Astrocyte (in vitro differentiated cells and primary cell): ENCODE results near the gene VAX1. TPM values are rescaled to one million over a fixed set of nuclear protein-coding genes. Genes with fewer than 3 reads are reported as not detected.

Experiments used
- DNase-seq: peaks from one replicate; pipeline ENCODE4 v3.0.0-alpha.2; 2010; ENCODE audit warnings: low read depth
- FAIRE-seq: peaks from 2 replicates; lab custom pipeline; 2011; peaks lifted over from hg19 to GRCh38; lab: Jason Lieb, UNC
- H2AFZ ChIP-seq: 2 replicates; pipeline ENCODE4 v1.6.0; 2012; ENCODE audit warnings: low read depth, low read length, inconsistent platforms
- H3K27ac ChIP-seq: 2 replicates; pipeline ENCODE4 v1.5.1; 2011; ENCODE audit warnings: low read depth, low read length, inconsistent platforms
- H3K27me3 ChIP-seq: 2 replicates; pipeline ENCODE4 v1.6.0; 2011; ENCODE audit warnings: low read length, inconsistent platforms; ENCODE audit not compliant: insufficient read depth
- H3K36me3 ChIP-seq: 2 replicates; pipeline ENCODE4 v1.5.1; 2011; ENCODE audit warnings: low read length, inconsistent platforms; ENCODE audit not compliant: insufficient read depth
- H3K4me1 ChIP-seq: 2 replicates; pipeline ENCODE4 v1.5.1; 2011; ENCODE audit warnings: low read length, inconsistent platforms; ENCODE audit not compliant: insufficient read depth
- H3K4me2 ChIP-seq: 2 replicates; pipeline ENCODE4 v1.6.0; 2012; ENCODE audit warnings: low read length, inconsistent platforms
- H3K4me3 ChIP-seq: 2 replicates; pipeline ENCODE4 v1.5.1; 2011; ENCODE audit warnings: low read depth, mild to moderate bottlenecking, low read length, inconsistent platforms; ENCODE audit not compliant: insufficient read depth
- H3K79me2 ChIP-seq: 2 replicates; pipeline ENCODE4 v1.6.0; 2012; ENCODE audit warnings: mild to moderate bottlenecking, low read length, inconsistent platforms; ENCODE audit not compliant: insufficient read depth
- H3K9ac ChIP-seq: 2 replicates; pipeline ENCODE4 v1.6.0; 2012; ENCODE audit warnings: mild to moderate bottlenecking, low read length, inconsistent platforms
- H3K9me3 ChIP-seq: 2 replicates; pipeline ENCODE4 v1.5.1; 2012; ENCODE audit warnings: low read depth, mild to moderate bottlenecking, low read length, inconsistent platforms; ENCODE audit not compliant: insufficient read depth
- H4K20me1 ChIP-seq: 2 replicates; pipeline ENCODE4 v1.6.0; 2012; ENCODE audit warnings: low read length, inconsistent platforms; ENCODE audit not compliant: insufficient read depth
- H3K27ac Mint-ChIP-seq: one replicate; pipeline ENCODE4 v1.8.0; 2021; ENCODE audit warnings: mild to moderate bottlenecking, mixed read lengths; ENCODE audit not compliant: unreplicated experiment
- H3K27me3 Mint-ChIP-seq: one replicate; pipeline ENCODE4 v1.8.0; 2021; ENCODE audit warnings: low read depth, mixed read lengths; ENCODE audit not compliant: unreplicated experiment
- H3K36me3 Mint-ChIP-seq: one replicate; pipeline ENCODE4 v1.8.0; 2021; ENCODE audit warnings: low read depth, mixed read lengths; ENCODE audit not compliant: unreplicated experiment
- H3K4me1 Mint-ChIP-seq: one replicate; pipeline ENCODE4 v1.8.0; 2021; ENCODE audit warnings: low read depth, mixed read lengths; ENCODE audit not compliant: unreplicated experiment
- H3K4me3 Mint-ChIP-seq: one replicate; pipeline ENCODE4 v1.8.0; 2021; ENCODE audit warnings: mild to moderate bottlenecking, moderate library complexity, mixed read lengths; ENCODE audit not compliant: unreplicated experiment
- H3K9me3 Mint-ChIP-seq: one replicate; pipeline ENCODE4 v1.8.0; 2021; ENCODE audit warnings: mild to moderate bottlenecking, mixed read lengths; ENCODE audit not compliant: unreplicated experiment
- CTCF ChIP-seq: IDR thresholded peaks from 2 replicates; pipeline ENCODE4 v1.5.1; 2011; ENCODE audit warnings: low read depth, mild to moderate bottlenecking, inconsistent platforms, low read length, moderate library complexity; ENCODE audit not compliant: insufficient read depth
- EZH2 ChIP-seq: IDR thresholded peaks from 2 replicates; pipeline ENCODE4 v1.6.1; 2012; ENCODE audit warnings: mild to moderate bottlenecking, low read length, inconsistent platforms; ENCODE audit not compliant: insufficient read depth
- total RNA-seq: library from RNA; stranded (reverse); gene quantifications from 2 replicates; pipeline ENCODE4 v1.2.1, GENCODE V29; 2021

The VAX1 gene
- total RNA-seq, 1 donor from 2014 or later = 0.34 TPM

- no peak overlapping the region for H3K4me2 ChIP-seq
- H3K27me3 ChIP-seq = no peaks in the 10 kb centered on the region
- no peaks in the 10 kb centered on the region for H4K20me1 ChIP-seq
- Mint-ChIP-seq H3K27me3 (no peaks in the 10 kb centered on the region), H3K4me1 (peaks cover 1% of the 10 kb centered on the region), H3K9me3 (no peaks in the 10 kb centered on the region), H3K36me3 (no peaks in the 10 kb centered on the region), H3K27ac (no peak overlapping the region), H3K4me3 (no peak overlapping the region)
- FAIRE-seq (no peak), DNase-seq (no peak)
- no peak overlapping the region for H2AFZ ChIP-seq
- H3K79me2 ChIP-seq = no peaks in the 10 kb centered on the region
- no peaks in the 10 kb centered on the region for H3K9me3 ChIP-seq
- no peaks in the 10 kb centered on the region for H3K36me3 ChIP-seq
- H3K4me3 ChIP-seq = no peak overlapping the region
- no peak overlapping the region for H3K9ac ChIP-seq
- H3K4me1 ChIP-seq = no peaks in the 10 kb centered on the region
- H3K27ac ChIP-seq = no peak overlapping the region
- TF ChIP-seq EZH2 (no peak), CTCF (no peak)
These were observed 45.7 kb downstream of the VAX1 start for GRCh38 chr10:117092386-117092785.

- no peaks in the 10 kb centered on the region for H3K79me2 ChIP-seq
- Mint-ChIP-seq H3K36me3 (no peaks in the 10 kb centered on the region), H3K4me1 (peaks cover 1% of the 10 kb centered on the region), H3K9me3 (no peaks in the 10 kb centered on the region), H3K27ac (no peak overlapping the region), H3K4me3 (no peak overlapping the region), H3K27me3 (no peaks in the 10 kb centered on the region)
- H2AFZ ChIP-seq = no peak overlapping the region
- no peaks in the 10 kb centered on the region for H3K27me3 ChIP-seq
- DNase-seq (no peak), FAIRE-seq (no peak)
- H3K4me1 ChIP-seq = no peaks in the 10 kb centered on the region
- no peak overlapping the region for H3K4me3 ChIP-seq
- TF ChIP-seq EZH2 = no peak
- TF ChIP-seq CTCF = no peak
- no peak overlapping the region for H3K4me2 ChIP-seq
- no peaks in the 10 kb centered on the region for H3K9me3 ChIP-seq
- no peak overlapping the region for H3K9ac ChIP-seq
- no peaks in the 10 kb centered on the region for H3K36me3 ChIP-seq
- H3K27ac ChIP-seq = no peak overlapping the region
- H4K20me1 ChIP-seq = no peaks in the 10 kb centered on the region
These were observed 47.2 kb downstream of the VAX1 start for GRCh38 chr10:117090834-117091233.

DNA sequence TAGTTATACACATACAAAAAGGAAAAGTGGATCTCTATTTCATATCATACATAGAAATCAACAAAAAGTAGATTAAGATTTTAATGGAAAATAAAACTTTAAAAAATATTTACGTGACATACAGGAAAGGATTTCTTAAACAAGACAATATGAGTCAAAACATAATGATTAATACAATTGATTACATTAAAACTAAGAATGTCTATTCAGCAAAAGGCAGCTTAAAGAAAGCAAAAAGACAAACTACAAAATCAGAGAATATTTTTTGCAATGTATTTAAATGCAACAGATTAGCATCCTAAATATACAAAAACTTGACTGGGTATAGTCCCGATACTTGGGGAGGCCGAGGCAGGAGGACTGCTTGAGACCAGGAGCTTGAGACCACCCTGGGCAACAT lies 50.5 kb downstream of the VAX1 start:
- H3K27ac ChIP-seq = no peak overlapping the region
- no peaks in the 10 kb centered on the region for H3K27me3 ChIP-seq
- H3K4me1 ChIP-seq = no peaks in the 10 kb centered on the region
- H3K4me1 Mint-ChIP-seq = peaks cover 1% of the 10 kb centered on the region
- FAIRE-seq (no peak), DNase-seq (no peak)
- no peaks in the 10 kb centered on the region for H3K36me3 Mint-ChIP-seq
- no peak for TF ChIP-seq EZH2
- TF ChIP-seq CTCF = no peak
- no peaks in the 10 kb centered on the region for H3K9me3 ChIP-seq
- H3K9ac ChIP-seq = no peak overlapping the region
- H4K20me1 ChIP-seq = no peaks in the 10 kb centered on the region
- no peaks in the 10 kb centered on the region for H3K79me2 ChIP-seq
- H3K4me2 ChIP-seq = no peak overlapping the region
- no peak overlapping the region for H3K27ac Mint-ChIP-seq
- H3K36me3 ChIP-seq = no peaks in the 10 kb centered on the region
- no peak overlapping the region for H3K4me3 Mint-ChIP-seq
- no peaks in the 10 kb centered on the region for H3K27me3 Mint-ChIP-seq
- no peak overlapping the region for H2AFZ ChIP-seq
- no peak overlapping the region for H3K4me3 ChIP-seq
- H3K9me3 Mint-ChIP-seq = no peaks in the 10 kb centered on the region
